ENCODE measurements around the gene GHR.

DNA sequence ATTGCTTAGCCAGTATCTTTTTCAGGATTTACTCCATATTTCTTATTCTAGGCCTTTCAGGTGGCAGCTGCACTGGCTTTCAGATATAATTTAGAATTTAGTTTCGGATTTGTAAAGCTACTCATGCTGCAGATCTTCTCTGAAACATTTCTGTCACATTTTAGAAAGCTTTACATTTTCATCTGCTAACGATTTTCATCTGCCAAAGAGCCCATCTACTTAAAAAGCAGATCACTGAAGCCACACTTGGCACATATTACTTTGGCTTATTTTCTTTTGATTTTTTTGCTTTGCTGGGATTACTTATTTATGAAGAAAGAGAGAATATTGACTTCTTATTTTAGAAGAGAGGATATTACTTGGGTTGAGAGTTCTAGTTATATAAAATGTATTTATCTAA lies 98.2 kb downstream of the GHR start:
- no peak for TF ChIP-seq EZH2phosphoT487 (IDR thresholded peaks at IDR 0.05; ENCODE audit: low read length)
- TF ChIP-seq, protein P1, sequence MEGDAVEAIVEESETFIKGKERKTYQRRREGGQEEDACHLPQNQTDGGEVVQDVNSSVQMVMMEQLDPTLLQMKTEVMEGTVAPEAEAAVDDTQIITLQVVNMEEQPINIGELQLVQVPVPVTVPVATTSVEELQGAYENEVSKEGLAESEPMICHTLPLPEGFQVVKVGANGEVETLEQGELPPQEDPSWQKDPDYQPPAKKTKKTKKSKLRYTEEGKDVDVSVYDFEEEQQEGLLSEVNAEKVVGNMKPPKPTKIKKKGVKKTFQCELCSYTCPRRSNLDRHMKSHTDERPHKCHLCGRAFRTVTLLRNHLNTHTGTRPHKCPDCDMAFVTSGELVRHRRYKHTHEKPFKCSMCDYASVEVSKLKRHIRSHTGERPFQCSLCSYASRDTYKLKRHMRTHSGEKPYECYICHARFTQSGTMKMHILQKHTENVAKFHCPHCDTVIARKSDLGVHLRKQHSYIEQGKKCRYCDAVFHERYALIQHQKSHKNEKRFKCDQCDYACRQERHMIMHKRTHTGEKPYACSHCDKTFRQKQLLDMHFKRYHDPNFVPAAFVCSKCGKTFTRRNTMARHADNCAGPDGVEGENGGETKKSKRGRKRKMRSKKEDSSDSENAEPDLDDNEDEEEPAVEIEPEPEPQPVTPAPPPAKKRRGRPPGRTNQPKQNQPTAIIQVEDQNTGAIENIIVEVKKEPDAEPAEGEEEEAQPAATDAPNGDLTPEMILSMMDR (IDR thresholded peaks at IDR 0.05; ENCODE audit: low read length): no peak
